Muscle layer of colon (tissue), 2 donors: Measurements from ENCODE around the gene HSPB6.
"Not testable (repeated sequence)": the region's sequence is repeated elsewhere in the genome, so short reads cannot be mapped to it uniquely, and the experiment has no call there.

Source experiments
- H3K27ac ChIP-seq: one replicate; pipeline ENCODE4 v1.7.0; 2013; ENCODE audit warnings: low read depth, mild to moderate bottlenecking, low read length, moderate library complexity
- H3K27me3 ChIP-seq, 2 donors: one replicate each; pipeline ENCODE4 v1.7.0; 2013; ENCODE audit warnings: low read length in 2 of 2, mild to moderate bottlenecking in 2 of 2; ENCODE audit not compliant: insufficient read depth in 2 of 2, control insufficient read depth in 1 of 2
- H3K36me3 ChIP-seq: one replicate; pipeline ENCODE4 v1.7.0; 2013; ENCODE audit warnings: mild to moderate bottlenecking, low read length; ENCODE audit not compliant: insufficient read depth
- H3K4me1 ChIP-seq: one replicate; pipeline ENCODE4 v1.7.0; 2013; ENCODE audit warnings: mild to moderate bottlenecking, low read length; ENCODE audit not compliant: insufficient read depth
- H3K4me3 ChIP-seq, 2 donors: one replicate each; pipeline ENCODE4 v1.7.0; 2013; ENCODE audit warnings: low read length in 2 of 2, low read depth in 1 of 2, mild to moderate bottlenecking in 1 of 2, moderate library complexity in 1 of 2
- H3K9ac ChIP-seq: one replicate; pipeline ENCODE4 v1.7.0; 2013; ENCODE audit warnings: low read length
- H3K9me3 ChIP-seq: one replicate; pipeline ENCODE4 v1.7.0; 2013; ENCODE audit warnings: mild to moderate bottlenecking, low read length
- donor health status: abdominal sarcoma.
- donor health status: Adenocarcinoma of cecum.

Gene HSPB6

DNA sequence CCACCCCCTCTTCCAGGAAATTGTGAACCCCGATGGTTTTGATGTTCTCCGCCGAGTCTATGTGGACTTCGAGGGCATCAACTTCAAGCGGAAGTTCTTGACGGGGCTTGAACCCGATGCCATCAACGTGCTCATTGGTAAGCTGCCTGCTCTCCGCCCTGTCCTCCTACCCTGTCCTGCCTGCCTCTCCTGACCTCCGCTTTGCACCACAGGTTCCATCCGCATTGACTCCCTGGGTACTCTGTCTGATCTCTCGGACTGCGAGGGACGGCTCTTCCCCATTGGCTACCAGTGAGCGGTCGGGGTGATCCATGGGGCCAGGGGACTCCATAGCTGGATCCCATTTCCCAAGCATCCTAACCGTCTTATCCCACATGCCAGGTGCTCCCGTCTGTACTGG, 26.5 kb downstream of the HSPB6 start:
- Histone ChIP-seq H3K27ac (no peak overlapping the region), H3K4me3 (no peak overlapping the region), H3K27me3 (no peaks in the 10 kb centered on the region), H3K36me3 (peaks cover 84% of the 10 kb centered on the region), H3K9ac (no peak overlapping the region), H3K9me3 (no peaks in the 10 kb centered on the region), H3K4me1 (no peaks in the 10 kb centered on the region)

DNA sequence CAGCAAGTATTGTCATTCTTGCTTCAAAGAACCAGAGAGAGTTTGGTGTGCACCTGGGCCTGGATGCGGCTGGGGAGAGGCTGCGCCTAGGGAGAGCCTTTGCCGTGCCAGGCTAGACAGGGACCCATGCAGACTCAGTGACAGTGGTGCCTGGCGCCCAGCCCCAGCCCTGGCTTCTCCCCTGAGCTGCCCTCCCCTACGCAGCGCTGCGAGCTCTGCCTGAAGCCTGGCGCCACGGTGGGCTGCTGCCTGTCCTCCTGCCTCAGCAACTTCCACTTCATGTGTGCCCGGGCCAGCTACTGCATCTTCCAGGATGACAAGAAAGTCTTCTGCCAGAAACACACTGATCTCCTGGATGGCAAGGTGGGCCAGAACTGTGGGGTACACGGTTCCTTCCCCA, 27.1 kb downstream of the HSPB6 start:
- Histone ChIP-seq H3K9ac (no peak overlapping the region), H3K4me1 (no peaks in the 10 kb centered on the region), H3K36me3 (peaks cover 84% of the 10 kb centered on the region), H3K4me3 (no peak overlapping the region), H3K9me3 (no peaks in the 10 kb centered on the region), H3K27me3 (no peaks in the 10 kb centered on the region), H3K27ac (no peak overlapping the region)

- Histone ChIP-seq H3K9me3 (no peaks in the 10 kb centered on the region), H3K36me3 (peaks cover 84% of the 10 kb centered on the region), H3K9ac (no peak overlapping the region), H3K27me3 (no peaks in the 10 kb centered on the region), H3K27ac (no peak overlapping the region), H3K4me1 (no peaks in the 10 kb centered on the region), H3K4me3 (no peak overlapping the region)
Observed at GRCh38 chr19:35729021-35729420, 27.8 kb downstream of the HSPB6 start.

DNA sequence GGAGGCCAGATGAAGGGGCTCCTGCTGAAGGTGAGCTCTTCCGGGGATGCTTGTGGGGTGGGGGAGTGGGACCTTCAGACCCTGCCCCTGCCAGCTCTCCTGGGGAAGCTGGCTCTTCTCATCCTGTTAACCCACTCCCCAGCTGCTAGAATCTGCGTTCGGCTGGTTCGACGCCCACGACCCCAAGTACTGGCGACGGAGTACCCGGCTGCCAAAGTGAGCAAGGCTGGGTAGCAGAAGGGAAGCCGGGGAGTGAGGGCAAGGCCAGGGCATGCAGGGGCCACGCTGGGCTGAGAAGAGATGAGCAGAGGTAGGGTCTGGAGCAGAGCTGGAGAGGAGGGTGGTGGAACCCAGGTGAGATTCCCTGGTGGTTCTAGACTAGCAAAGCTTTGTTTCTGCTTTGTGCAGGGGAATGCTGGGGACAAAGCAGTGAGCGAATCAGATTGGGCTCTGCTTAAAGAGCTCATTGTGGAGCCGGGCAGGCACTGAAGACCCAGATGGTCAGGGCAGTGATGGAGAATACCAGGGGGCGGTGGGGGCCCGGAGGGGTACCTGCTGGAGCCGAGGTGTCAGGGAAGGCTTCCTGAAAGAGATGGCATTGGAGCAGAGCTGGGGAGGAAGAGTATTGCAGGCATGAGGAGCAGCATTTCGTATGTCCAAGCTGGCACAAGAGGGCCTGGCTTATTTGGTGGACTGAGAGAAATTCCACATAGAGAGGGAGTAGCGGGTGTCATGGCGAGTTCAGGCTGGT, 28.7 kb downstream of the HSPB6 start:
- no peaks in the 10 kb centered on the region for H3K9me3 ChIP-seq
- no peaks in the 10 kb centered on the region for H3K4me1 ChIP-seq
- no peak overlapping the region for H3K27ac ChIP-seq
- no peak overlapping the region for H3K9ac ChIP-seq
- peaks cover 89% of the 10 kb centered on the region for H3K36me3 ChIP-seq
- no peak overlapping the region for H3K4me3 ChIP-seq
- H3K27me3 ChIP-seq: no peaks in the 10 kb centered on the region

DNA sequence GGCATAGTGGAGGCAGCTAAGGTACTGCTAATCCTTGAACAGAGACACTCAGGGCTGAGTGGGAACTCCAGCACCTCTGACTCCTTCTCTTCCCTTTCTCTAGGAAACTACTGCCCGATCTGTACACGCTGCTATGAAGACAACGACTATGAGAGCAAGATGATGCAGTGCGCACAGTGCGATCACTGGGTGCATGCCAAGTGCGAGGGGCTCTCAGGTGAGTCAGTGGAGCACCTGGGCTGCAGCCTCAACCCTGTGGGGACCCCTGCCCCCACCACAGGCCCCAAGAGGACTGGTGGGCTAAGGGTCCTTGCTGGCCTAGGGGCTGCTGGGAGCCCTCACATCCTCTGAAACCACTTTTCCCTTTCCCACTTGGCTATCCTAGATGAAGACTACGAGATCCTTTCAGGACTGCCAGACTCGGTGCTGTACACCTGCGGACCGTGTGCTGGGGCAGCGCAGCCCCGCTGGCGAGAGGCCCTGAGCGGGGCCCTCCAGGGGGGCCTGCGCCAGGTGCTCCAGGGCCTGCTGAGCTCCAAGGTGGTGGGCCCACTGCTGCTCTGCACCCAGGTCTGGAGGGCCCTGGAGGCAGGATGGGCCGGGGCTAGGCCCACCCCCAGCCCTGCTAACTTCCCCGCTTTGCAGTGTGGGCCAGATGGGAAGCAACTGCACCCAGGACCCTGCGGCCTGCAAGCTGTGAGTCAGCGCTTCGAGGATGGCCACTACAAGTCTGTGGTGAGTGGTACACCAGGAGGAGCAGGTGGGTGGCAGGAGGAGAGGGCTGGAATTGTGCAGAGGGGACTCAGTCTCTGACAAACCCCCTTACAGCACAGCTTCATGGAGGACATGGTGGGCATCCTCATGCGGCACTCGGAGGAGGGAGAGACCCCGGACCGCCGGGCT, 29.5 kb downstream of the HSPB6 start:
- H3K9me3 ChIP-seq: no peaks in the 10 kb centered on the region
- H3K27ac ChIP-seq: no peak overlapping the region
- H3K9ac ChIP-seq: no peak overlapping the region
- H3K36me3 ChIP-seq: peaks cover 97% of the 10 kb centered on the region
- H3K4me3 ChIP-seq: no peak overlapping the region
- no peaks in the 10 kb centered on the region for H3K27me3 ChIP-seq
- no peaks in the 10 kb centered on the region for H3K4me1 ChIP-seq

- Histone ChIP-seq H3K9ac (no peak overlapping the region), H3K9me3 (no peaks in the 10 kb centered on the region), H3K27ac (no peak overlapping the region), H3K4me3 (no peak overlapping the region), H3K4me1 (no peaks in the 10 kb centered on the region), H3K36me3 (peaks cover 89% of the 10 kb centered on the region), H3K27me3 (no peaks in the 10 kb centered on the region)
Observed at GRCh38 chr19:35725216-35725861, 31.5 kb downstream of the HSPB6 start.

GRCh38 chr19:35724560-35724959, 32.3 kb downstream of the HSPB6 start:
- Histone ChIP-seq H3K9me3 (no peaks in the 10 kb centered on the region), H3K27me3 (no peaks in the 10 kb centered on the region), H3K9ac (no peak overlapping the region), H3K4me3 (no peak overlapping the region), H3K36me3 (peaks cover 89% of the 10 kb centered on the region), H3K4me1 (peaks cover 2% of the 10 kb centered on the region), H3K27ac (no peak overlapping the region)

DNA sequence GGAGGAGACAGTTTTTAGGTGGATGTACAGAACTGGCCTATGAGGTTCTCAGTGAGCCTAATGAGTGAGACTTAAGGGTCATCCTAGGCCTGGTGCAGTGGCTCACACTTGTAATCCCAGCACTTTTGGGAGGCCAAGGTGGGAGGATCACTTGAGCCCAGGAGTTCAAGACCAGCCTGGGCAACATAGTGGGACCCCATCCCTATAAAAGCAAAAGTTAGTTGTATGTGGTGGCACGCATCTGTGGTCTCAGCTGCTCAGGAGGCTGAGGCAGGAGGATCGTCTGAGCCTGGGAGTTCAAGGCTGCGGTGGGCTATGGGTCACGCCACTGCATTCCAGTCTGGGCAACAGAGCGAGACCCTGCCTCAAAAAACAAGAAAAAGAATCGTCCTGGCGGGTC, 32.7 kb downstream of the HSPB6 start:
- H3K27ac ChIP-seq, H3K9ac ChIP-seq, H3K4me3 ChIP-seq, H3K9me3 ChIP-seq, H3K27me3 ChIP-seq, H3K4me1 ChIP-seq: not testable (repeated sequence)
- peaks cover 84% of the 10 kb centered on the region for H3K36me3 ChIP-seq

DNA sequence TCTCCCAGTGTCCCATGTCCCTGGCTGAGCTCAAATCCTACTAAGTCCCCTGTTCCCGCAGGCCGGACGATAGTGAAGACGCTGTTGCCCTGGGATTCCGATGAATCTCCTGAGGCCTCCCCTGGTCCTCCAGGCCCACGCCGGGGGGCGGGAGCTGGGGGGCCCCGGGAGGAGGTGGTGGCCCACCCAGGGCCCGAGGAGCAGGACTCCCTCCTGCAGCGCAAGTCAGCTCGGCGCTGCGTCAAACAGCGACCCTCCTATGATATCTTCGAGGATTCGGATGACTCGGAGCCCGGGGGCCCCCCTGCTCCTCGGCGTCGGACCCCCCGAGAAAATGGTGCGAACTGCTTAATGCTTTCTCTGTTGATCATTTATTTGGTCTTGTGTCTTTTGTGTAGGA, 33.2 kb downstream of the HSPB6 start:
- Histone ChIP-seq H3K27me3 (no peaks in the 10 kb centered on the region), H3K27ac (no peak overlapping the region), H3K9me3 (no peaks in the 10 kb centered on the region), H3K9ac (no peak overlapping the region), H3K36me3 (peaks cover 80% of the 10 kb centered on the region), H3K4me3 (no peak overlapping the region), H3K4me1 (peaks cover 10% of the 10 kb centered on the region)

- Histone ChIP-seq H3K36me3 (peaks cover 72% of the 10 kb centered on the region), H3K27me3 (no peaks in the 10 kb centered on the region), H3K4me3 (no peak overlapping the region), H3K4me1 (peaks cover 11% of the 10 kb centered on the region), H3K27ac (no peak overlapping the region), H3K9ac (no peak overlapping the region), H3K9me3 (no peaks in the 10 kb centered on the region)
Observed at GRCh38 chr19:35722897-35723296, 33.9 kb downstream of the HSPB6 start.

DNA sequence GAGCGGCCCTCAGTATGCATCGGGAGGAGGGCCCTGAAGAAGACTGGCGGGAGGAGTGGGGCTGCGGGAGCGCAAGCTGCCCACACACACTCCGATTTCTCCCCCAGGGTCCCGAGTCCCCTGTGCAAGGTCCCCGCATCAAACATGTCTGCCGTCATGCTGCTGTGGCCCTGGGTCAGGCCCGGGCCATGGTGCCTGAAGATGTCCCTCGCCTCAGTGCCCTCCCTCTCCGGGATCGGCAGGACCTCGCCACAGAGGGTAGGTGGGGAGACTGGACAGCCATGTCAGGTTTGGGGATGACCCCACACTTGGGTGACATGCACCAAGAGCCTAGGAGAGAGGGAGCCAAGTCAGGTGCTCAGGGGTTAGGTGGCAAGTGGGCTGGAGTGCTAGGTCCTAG, 34.4 kb downstream of the HSPB6 start:
- peaks cover 68% of the 10 kb centered on the region for H3K36me3 ChIP-seq
- no peaks in the 10 kb centered on the region for H3K27me3 ChIP-seq
- H3K4me3 ChIP-seq: no peak overlapping the region
- no peak overlapping the region for H3K27ac ChIP-seq
- no peak overlapping the region for H3K9ac ChIP-seq
- no peaks in the 10 kb centered on the region for H3K9me3 ChIP-seq
- peaks cover 11% of the 10 kb centered on the region for H3K4me1 ChIP-seq
